Measurements from ENCODE around the gene PHOSPHO2. TPM values are rescaled to one million over a fixed set of nuclear protein-coding genes. Genes with fewer than 3 reads are reported as not detected.
A peak's percentile ranks its signal among the peaks of the same experiment; 100 is the strongest.

PHOSPHO2 gene, protein sequence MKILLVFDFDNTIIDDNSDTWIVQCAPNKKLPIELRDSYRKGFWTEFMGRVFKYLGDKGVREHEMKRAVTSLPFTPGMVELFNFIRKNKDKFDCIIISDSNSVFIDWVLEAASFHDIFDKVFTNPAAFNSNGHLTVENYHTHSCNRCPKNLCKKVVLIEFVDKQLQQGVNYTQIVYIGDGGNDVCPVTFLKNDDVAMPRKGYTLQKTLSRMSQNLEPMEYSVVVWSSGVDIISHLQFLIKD
- total RNA-seq, result 11.8 TPM

GRCh38 chr2:169694113-169694893, at the start of gene PHOSPHO2, which contains the start of gene CFAP210:
Gene PHOSPHO2, plus strand, starts transcription at chr2:169694469. Its CDS starts 6,503 bp downstream, at chr2:169700972.
Gene CFAP210, minus strand, starts transcription at chr2:169694405. Its CDS starts 78 bp downstream, at chr2:169694327.
- FAIRE-seq (no peak), DNase-seq (ENCODE audit: low spot score in 2 of 2) (peak; percentile 85 to 91)

- FAIRE-seq (peak; percentile 63), DNase-seq (ENCODE audit: low spot score in 2 of 2) (no peak)
Measured at GRCh38 chr2:169647496-169647895, 46.8 kb upstream of the PHOSPHO2 start.

GRCh38 chr2:169649278-169649677, 45.0 kb upstream of the PHOSPHO2 start:
- DNase-seq (ENCODE audit: low spot score in 2 of 2) (no peak), FAIRE-seq (no peak)

DNA sequence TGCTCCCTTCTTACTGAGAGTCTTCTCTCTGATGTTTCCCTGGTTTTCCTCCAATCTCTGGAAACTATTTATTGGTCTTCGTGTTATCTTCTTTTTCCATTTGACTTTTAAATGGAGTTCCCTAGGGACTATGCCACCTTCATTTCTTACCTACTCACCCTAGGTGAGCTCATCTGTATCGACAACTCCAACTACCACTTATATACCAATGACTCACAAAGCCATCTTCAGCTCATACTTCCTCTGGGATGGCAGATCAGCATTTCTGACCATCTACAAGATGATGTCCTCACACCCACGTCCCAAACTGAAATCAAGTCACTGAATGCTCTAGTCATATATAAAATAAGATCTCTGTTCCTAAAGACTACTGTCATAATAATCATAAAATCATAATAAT, 40.6 kb upstream of the PHOSPHO2 start:
- DNase-seq (ENCODE audit: low spot score in 2 of 2), result no peak
- no peak for FAIRE-seq

GRCh38 chr2:169656164-169656563, 38.1 kb upstream of the PHOSPHO2 start:
- DNase-seq (ENCODE audit: low spot score in 2 of 2), result no peak
- no peak for FAIRE-seq

GRCh38 chr2:169658877-169659276, 35.4 kb upstream of the PHOSPHO2 start:
- DNase-seq (ENCODE audit: low spot score in 2 of 2) (no peak), FAIRE-seq (no peak)

DNA sequence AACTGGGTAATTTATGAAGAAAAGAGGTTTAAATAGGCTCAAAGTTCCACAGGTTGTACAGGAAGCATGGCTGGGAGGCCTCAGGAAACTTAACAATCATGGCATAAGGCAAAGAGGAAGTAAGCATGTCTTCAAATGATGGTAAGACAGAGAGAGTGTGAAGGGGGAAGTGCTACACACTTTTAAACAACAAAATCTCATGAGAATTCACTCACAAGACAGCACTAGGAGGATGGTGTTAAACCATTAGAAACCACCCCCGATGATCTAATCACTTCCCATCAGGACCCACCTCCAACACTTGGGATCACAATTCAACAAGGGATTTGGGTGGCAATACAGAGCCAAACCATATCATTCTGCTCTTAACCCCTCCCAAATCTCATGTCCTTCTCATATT, 34.9 kb upstream of the PHOSPHO2 start:
- DNase-seq (ENCODE audit: low spot score in 2 of 2), result no peak
- FAIRE-seq, result no peak

GRCh38 chr2:169661265-169661664, 33.0 kb upstream of the PHOSPHO2 start:
- FAIRE-seq (no peak), DNase-seq (ENCODE audit: low spot score in 2 of 2) (no peak)

GRCh38 chr2:169662744-169663143, 31.5 kb upstream of the PHOSPHO2 start:
- no peak for FAIRE-seq
- DNase-seq (ENCODE audit: low spot score in 2 of 2), result no peak

- FAIRE-seq (no peak), DNase-seq (ENCODE audit: low spot score in 2 of 2) (no peak)
Measured at GRCh38 chr2:169663247-169663646, 31.0 kb upstream of the PHOSPHO2 start.

DNA sequence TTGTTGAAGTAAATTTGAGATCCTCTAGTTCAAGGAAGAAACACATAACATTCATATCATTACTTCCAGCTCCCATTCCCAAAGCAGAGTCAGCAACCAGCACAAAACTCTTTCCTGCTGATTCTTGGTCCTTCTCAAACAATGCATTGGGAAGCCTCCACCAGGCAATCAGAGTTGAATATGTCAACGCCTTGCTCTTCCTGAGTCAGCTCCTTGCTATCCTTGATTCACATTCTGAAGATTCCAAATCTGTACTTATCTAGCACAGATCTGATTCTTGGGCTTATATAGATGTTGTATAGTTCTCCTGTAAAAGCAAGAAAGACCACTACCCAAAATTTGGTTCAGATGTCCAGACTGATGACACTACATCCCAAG, 29.7 kb upstream of the PHOSPHO2 start:
- DNase-seq (ENCODE audit: low spot score in 2 of 2) (no peak), FAIRE-seq (no peak)

DNA sequence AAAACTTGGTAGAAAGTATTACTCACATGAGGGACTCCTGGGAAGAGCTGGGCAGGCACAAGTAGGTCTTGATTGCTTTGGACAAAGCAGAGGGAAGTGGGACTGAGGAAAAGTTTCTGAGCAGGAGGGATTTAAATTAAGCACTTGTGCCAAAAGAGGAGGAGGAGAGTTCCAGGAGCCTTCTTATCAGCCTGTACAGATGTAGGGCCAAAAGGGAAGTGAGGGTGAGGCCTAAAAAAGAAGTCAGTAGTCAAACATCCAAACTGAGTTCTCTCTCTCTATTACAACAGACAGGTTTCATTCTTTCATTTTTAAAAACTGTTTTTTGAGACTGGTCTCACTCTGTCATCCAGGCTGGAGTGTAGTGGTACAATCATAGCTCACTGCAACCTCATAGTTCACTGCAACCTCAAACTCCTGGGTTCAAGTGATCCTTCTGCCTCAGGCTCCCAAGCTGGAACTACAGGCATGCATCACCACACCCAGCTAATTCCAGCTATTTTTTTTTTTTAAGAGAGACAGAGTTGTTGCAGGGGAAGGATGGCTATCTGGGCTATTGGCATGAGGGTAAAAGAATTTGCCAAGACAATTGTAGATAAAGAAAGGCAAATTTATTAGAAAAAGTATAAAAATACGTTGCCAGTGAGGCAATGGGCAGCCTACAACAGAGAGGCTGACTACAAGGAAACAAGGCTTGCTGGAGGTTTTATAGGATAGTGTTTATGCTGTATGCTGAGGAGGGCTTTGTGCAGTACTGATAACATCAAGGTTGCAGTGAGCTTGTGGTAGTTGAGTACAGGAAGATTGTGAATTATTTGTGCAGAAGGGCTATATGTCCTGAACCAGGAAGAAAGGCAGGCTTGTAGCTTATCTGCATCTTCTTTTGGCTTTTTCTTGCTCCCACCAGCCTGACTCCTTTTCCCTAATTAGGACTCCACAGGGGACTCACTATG, 29.0 kb upstream of the PHOSPHO2 start:
- no peak for DNase-seq (ENCODE audit: low spot score in 2 of 2)

DNA sequence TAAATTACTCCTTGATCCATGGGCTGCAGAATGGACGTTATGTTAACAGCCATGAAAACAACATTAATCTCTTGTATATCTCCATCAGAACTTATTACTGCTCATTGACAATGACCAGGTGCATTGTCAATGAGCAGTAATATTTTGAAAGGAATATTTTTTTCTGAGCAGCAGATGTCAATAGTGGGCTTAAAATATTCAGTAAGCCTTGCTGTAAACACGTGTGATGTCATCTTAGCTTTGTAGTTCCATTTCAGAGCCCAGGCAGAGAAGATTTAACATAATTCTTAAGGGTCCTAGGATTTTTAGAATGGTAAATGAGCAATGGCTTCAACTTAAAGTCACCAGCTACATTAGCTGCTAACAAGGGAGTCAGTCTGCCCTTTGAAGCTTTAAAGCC, 26.7 kb upstream of the PHOSPHO2 start:
- FAIRE-seq (no peak), DNase-seq (ENCODE audit: low spot score in 2 of 2) (no peak)

More for the DNA sequence above, 29.0 kb upstream of the PHOSPHO2 start:
- no peak for FAIRE-seq

DNA sequence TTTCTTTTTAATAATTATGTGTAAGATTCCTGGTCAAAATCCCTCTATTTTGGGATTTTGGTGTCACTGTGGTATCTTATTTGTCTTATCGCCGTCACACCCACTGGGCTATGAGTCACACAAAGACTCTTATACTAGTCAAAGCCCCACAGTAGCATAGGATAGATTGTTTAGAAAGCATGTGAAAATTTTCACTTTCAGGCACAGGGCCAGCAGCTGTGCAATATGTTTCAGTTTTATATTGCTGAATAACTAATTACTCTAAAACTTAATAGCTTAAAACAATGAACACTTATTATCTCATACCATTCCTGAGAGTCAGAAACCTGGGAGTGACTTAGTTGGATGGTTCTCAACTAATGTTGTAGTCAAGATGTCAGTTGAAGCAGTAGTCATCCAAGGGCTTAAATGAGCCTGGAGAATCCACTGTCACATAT, 24.0 kb upstream of the PHOSPHO2 start:
- DNase-seq (ENCODE audit: low spot score in 2 of 2), result no peak
- no peak for FAIRE-seq

DNA sequence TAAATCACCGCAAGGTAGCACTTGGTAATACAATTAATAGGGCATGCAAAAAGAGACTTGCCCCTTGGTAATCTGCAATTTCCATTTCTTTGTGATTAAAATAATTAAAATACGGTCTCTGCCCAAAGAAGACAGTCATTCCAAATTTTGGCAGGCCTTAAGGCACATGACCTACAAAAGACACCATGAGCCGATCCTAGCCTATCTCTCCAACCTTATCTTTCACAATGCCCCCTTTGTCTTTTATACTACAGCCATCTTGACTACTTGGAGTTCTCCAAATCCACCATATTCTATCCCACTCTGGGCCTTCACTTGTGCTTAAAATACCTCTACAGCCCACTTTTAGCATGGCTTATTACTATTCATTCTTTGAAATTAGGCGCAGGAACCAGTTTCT, 23.3 kb upstream of the PHOSPHO2 start:
- FAIRE-seq (no peak), DNase-seq (ENCODE audit: low spot score in 2 of 2) (no peak)

DNA sequence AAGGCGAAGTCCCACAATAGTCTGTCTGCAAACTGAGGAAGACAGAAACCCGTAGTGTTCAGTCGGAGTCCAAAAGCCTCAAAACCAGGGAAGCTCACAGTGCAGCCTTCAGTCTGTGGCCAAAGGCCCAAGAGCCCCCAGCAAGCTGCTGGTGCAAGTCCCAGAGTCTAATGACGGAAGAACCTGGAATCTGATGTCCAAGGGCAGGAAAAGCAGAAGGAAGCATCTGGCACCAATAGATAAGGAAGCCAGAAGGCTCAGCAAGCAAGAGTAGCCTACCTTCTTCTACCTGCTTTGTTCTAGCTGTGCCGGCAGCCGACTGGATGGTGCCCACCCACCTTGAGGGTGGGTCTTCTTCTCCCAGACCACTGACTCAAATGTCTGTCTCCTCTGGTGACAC, 21.9 kb upstream of the PHOSPHO2 start:
- DNase-seq (ENCODE audit: low spot score in 2 of 2) (no peak), FAIRE-seq (no peak)

- FAIRE-seq, result no peak
Measured at GRCh38 chr2:169673106-169673505, 21.2 kb upstream of the PHOSPHO2 start.

DNA sequence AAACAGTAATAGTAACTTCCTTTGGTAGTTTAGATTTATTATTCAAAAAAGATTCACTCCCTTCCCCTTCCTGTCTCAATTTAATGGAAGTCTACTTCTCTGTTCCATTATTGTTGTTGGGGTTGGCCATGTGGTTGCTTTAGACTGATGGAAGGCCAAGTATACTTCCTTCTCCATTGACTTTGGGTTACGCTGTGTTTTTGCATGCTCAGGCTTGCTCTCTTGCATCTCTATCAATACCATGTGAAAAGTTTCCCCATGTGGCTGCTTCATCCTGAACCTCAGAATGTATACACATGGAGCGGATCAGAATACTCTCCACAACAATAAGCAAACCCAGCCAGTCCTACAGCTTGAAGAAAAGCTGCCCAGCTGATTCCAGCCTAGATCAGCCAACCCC, 20.3 kb upstream of the PHOSPHO2 start:
- no peak for FAIRE-seq

More at GRCh38 chr2:169673106-169673505, 21.2 kb upstream of the PHOSPHO2 start:
- DNase-seq (ENCODE audit: low spot score in 2 of 2), result no peak

GRCh38 chr2:169676357-169676756, 17.9 kb upstream of the PHOSPHO2 start:
- DNase-seq (ENCODE audit: low spot score in 2 of 2), result no peak
- FAIRE-seq, result no peak

More for the DNA sequence above, 20.3 kb upstream of the PHOSPHO2 start:
- no peak for DNase-seq (ENCODE audit: low spot score in 2 of 2)

DNA sequence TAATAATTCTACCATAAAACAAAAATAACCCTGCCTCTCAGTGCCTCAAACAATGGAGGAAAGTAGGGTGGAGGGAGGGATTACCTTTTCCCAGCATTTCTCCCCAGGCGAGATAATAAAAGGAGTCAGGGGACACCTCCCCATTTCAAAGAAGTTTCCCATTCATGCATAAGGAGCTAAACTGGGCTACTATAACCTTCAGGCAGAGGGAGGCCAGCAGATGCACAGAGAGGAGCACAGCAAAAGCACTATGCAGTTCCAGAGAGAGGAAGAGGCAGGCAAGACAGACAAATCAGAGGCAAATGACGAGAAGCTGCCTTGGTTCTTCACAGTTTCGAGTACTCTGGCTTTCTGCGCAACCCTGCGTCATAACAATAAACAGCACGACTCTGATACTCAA, 17.4 kb upstream of the PHOSPHO2 start:
- FAIRE-seq (no peak), DNase-seq (ENCODE audit: low spot score in 2 of 2) (no peak)

- FAIRE-seq (no peak), DNase-seq (ENCODE audit: low spot score in 2 of 2) (no peak)
Measured at GRCh38 chr2:169683054-169683424, 11.2 kb upstream of the PHOSPHO2 start.

Measured in frontal cortex (tissue), 4 donors.